Fibroblast of pulmonary artery (primary cell): Measurements from ENCODE around the gene NRIP2.
"Not testable (repeated sequence)": the region's sequence is repeated elsewhere in the genome, so short reads cannot be mapped to it uniquely, and the experiment has no call there.

ENCODE experiments used
- DNase-seq: peaks from one replicate; pipeline ENCODE4 v3.0.0-alpha.2; 2010; ENCODE audit warnings: low read depth
- H3K4me3 ChIP-seq: replicated peaks from 2 replicates; pipeline ENCODE4 v1.5.1; 2011; ENCODE audit warnings: low read depth, mild to moderate bottlenecking, control low read depth, low read length, moderate library complexity
- CTCF ChIP-seq: IDR thresholded peaks from 2 replicates; pipeline ENCODE4 v1.5.1; 2011; ENCODE audit warnings: mild to moderate bottlenecking, control low read depth, low read length, inconsistent platforms; ENCODE audit errors: missing control alignments

The NRIP2 gene

GRCh38 chr12:2864198-2864597 is 29.4 kb upstream of the NRIP2 start:
- H3K4me3 ChIP-seq: no peak overlapping the region
- no peak for DNase-seq
- TF ChIP-seq CTCF: no peak

- H3K4me3 ChIP-seq, DNase-seq: not testable (repeated sequence)
These were observed 28.6 kb upstream of the NRIP2 start for GRCh38 chr12:2863402-2863801.

- no peak for DNase-seq
- no peak overlapping the region for H3K4me3 ChIP-seq
- TF ChIP-seq CTCF: no peak
These were observed 28.0 kb upstream of the NRIP2 start for GRCh38 chr12:2862876-2863275.

- H3K4me3 ChIP-seq: no peak overlapping the region
- no peak for DNase-seq
- no peak for TF ChIP-seq CTCF
These were observed 25.3 kb upstream of the NRIP2 start for GRCh38 chr12:2860170-2860569.

- TF ChIP-seq CTCF: no peak
- no peak for DNase-seq
These were observed 24.1 kb upstream of the NRIP2 start for GRCh38 chr12:2858944-2859421.

GRCh38 chr12:2858334-2858733 is 23.5 kb upstream of the NRIP2 start:
- TF ChIP-seq CTCF: no peak
- no peak for DNase-seq
- no peak overlapping the region for H3K4me3 ChIP-seq

More at GRCh38 chr12:2858944-2859421, 24.1 kb upstream of the NRIP2 start:
- no peak overlapping the region for H3K4me3 ChIP-seq

GRCh38 chr12:2857576-2857975 is 22.7 kb upstream of the NRIP2 start:
- H3K4me3 ChIP-seq: no peak overlapping the region

More at GRCh38 chr12:2857576-2857975, 22.7 kb upstream of the NRIP2 start:
- DNase-seq: no peak
- no peak for TF ChIP-seq CTCF
